Naive thymus-derived CD4-positive, alpha-beta T cell (primary cell): Measurements from ENCODE around the gene METTL16. TPM values are rescaled to one million over a fixed set of nuclear protein-coding genes. Genes with fewer than 3 reads are reported as not detected.
"Not testable (repeated sequence)": the region's sequence is repeated elsewhere in the genome, so short reads cannot be mapped to it uniquely, and the experiment has no call there.

Source experiments
- ATAC-seq: fragments of 150-1000 bp; cut with Tn5 transposase; 2 replicates; pipeline ENCODE4 v1.10.0; 2021; ENCODE audit warnings: mild to moderate bottlenecking, moderate library complexity
- CTCF ChIA-PET: fragments of 350-600 bp; sonication (Branson Sonifier 250); formaldehyde crosslinking; loops from one replicate; lab custom pipeline; 2021; ENCODE audit warnings: antibody characterized with exemption; lab: Charles Lee
- POLR2A ChIA-PET: fragments of 350-600 bp; sonication (Branson Sonifier 250); formaldehyde crosslinking; loops from one replicate; lab custom pipeline; 2021; ENCODE audit warnings: antibody characterized with exemption, inconsistent platforms; lab: Charles Lee
- DNase-seq, 9 donors: peaks; one replicate each; pipeline versions ENCODE4 v3.0.0 to v3.0.0-alpha.2; 2020 to 2022; ENCODE audit warnings: mixed read lengths in 1 of 9
- H3K27ac ChIP-seq: one replicate; pipeline ENCODE4 v1.7.0; 2013; ENCODE audit warnings: mild to moderate bottlenecking, low read depth, low read length, moderate library complexity
- H3K27me3 ChIP-seq, 2 donors: one replicate each; pipeline ENCODE4 v1.7.0; 2013; ENCODE audit warnings: low read length in 2 of 2, mild to moderate bottlenecking in 2 of 2, moderate library complexity in 2 of 2; ENCODE audit not compliant: control insufficient read depth in 2 of 2, insufficient read depth in 2 of 2
- H3K36me3 ChIP-seq, 3 experiments: 1 replicate in 2 of 3; 2 replicates in 1 of 3; pipeline ENCODE4 v1.7.0; 2013; ENCODE audit warnings: low read length in 3 of 3, mild to moderate bottlenecking in 3 of 3, moderate library complexity in 1 of 3; ENCODE audit not compliant: insufficient read depth in 3 of 3, control insufficient read depth in 2 of 3
- H3K4me1 ChIP-seq, 2 donors: one replicate each; pipeline ENCODE4 v1.7.0; 2013; ENCODE audit warnings: low read length in 2 of 2, mild to moderate bottlenecking in 2 of 2, moderate library complexity in 1 of 2; ENCODE audit not compliant: control insufficient read depth in 2 of 2, insufficient read depth in 2 of 2
- H3K4me3 ChIP-seq: 2 replicates; pipeline ENCODE4 v1.7.0; 2013; ENCODE audit warnings: mild to moderate bottlenecking, low read length
- H3K9me3 ChIP-seq, 3 experiments: 1 replicate in 2 of 3; 2 replicates in 1 of 3; pipeline ENCODE4 v1.7.0; 2013; ENCODE audit warnings: low read length in 3 of 3; ENCODE audit not compliant: control insufficient read depth in 2 of 3
- H3K27ac Mint-ChIP-seq, 9 donors: one replicate each; pipeline ENCODE4 v1.8.0; 2020 to 2022; ENCODE audit warnings: mixed read lengths in 9 of 9, mild to moderate bottlenecking in 8 of 9, moderate library complexity in 5 of 9, inconsistent platforms in 2 of 9
- H3K27me3 Mint-ChIP-seq, 5 donors: one replicate each; pipeline ENCODE4 v1.8.0; 2021 to 2022; ENCODE audit warnings: mixed read lengths in 5 of 5, mild to moderate bottlenecking in 1 of 5
- H3K36me3 Mint-ChIP-seq, 5 donors: one replicate each; pipeline ENCODE4 v1.8.0; 2020 to 2022; ENCODE audit warnings: mixed read lengths in 5 of 5, mild to moderate bottlenecking in 3 of 5, inconsistent platforms in 1 of 5
- H3K4me1 Mint-ChIP-seq, 7 donors: one replicate each; pipeline ENCODE4 v1.8.0; 2020 to 2022; ENCODE audit warnings: mixed read lengths in 7 of 7, mild to moderate bottlenecking in 3 of 7, inconsistent platforms in 1 of 7
- H3K4me3 Mint-ChIP-seq, 10 donors: one replicate each; pipeline ENCODE4 v1.8.0; 2020 to 2022; ENCODE audit warnings: mild to moderate bottlenecking in 10 of 10, mixed read lengths in 10 of 10, moderate library complexity in 6 of 10, inconsistent platforms in 2 of 10
- H3K9me3 Mint-ChIP-seq, 11 donors: one replicate each; pipeline ENCODE4 v1.8.0; 2020 to 2022; ENCODE audit warnings: mixed read lengths in 11 of 11, mild to moderate bottlenecking in 4 of 11, inconsistent platforms in 1 of 11, moderate library complexity in 1 of 11
- intact Hi-C, 2 donors: fragments of 100-400 bp; cut with micrococcal nuclease; formaldehyde crosslinking; loops; one replicate each; pipeline ENCODE4 v1.15.1; 2023
- polyA plus RNA-seq, 2 donors: library from polyadenylated mRNA; unstranded; fragments of 300-500 nt; fragmentation: Illumina TruSeq; gene quantifications; one replicate each; pipeline ENCODE4 v1.2.3, GENCODE V29; 2021
- total RNA-seq, 6 experiments: library from RNA in 5 of 6; stranded (reverse) in 5 of 6; gene quantifications; 1 replicate in 5 of 6; 2 replicates in 1 of 6; pipeline ENCODE4 v1.2.3 and lab custom pipeline; 2021 to 2026

The METTL16 gene
- total and polyA plus RNA-seq, 7 experiments from 2014 or later, result 21.0 to 67.7 (median 37.0) TPM

DNA sequence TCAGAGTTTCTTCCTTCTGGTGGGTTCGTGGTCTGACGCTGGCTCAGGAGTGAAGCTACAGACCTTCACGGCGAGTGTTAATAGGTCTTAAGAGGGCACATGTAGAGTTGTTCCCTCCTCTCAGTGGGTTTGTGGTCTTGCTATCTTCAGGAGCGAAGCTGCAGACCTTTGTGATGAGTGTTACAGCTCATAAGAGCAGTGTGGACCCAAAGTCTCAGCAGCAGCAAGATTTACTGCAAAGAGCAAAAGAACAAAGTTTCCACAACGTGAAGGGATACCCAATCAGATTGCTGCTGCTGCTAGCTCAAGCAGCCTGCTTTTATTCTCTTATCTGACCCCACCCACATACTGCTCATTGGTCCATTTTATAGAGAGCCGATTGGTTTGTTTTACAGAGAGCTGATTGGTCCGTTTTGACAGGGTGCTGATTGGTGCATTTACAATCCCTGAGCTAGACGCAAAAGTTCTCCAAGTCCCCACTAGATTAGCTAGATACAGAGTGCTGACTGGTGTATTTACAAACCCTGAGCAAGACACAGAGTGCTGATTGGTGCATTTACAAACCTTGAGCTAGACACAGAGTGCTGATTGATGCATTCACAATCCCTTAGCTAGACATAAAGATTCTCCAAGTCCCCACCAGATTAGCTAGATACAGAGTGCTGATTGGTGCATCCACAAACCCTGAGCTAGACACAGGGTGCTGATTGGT is 19.7 kb upstream of the METTL16 start:
- H3K9me3 ChIP-seq, POLR2A ChIA-PET, H3K9me3 Mint-ChIP-seq, H3K27me3 Mint-ChIP-seq, H3K27me3 ChIP-seq, H3K27ac ChIP-seq, CTCF ChIA-PET, H3K36me3 ChIP-seq, intact Hi-C loops, H3K4me1 ChIP-seq, H3K36me3 Mint-ChIP-seq, ATAC-seq: not testable (repeated sequence)
- DNase-seq, result peak in 5 of 9 donors; percentile 11 to 37 (median 29)
- Mint-ChIP-seq H3K27ac (peak overlapping the region in 6 of 9 donors; percentile 23 to 65 (median 53)), H3K4me1 (peaks cover 4 to 13% (median 9%) of the 10 kb centered on the region in 7 donors), H3K4me3 (peak overlapping the region in 9 of 10 donors; percentile 30 to 73 (median 60))
- H3K4me3 ChIP-seq, result peak overlapping the region; percentile 10

DNA sequence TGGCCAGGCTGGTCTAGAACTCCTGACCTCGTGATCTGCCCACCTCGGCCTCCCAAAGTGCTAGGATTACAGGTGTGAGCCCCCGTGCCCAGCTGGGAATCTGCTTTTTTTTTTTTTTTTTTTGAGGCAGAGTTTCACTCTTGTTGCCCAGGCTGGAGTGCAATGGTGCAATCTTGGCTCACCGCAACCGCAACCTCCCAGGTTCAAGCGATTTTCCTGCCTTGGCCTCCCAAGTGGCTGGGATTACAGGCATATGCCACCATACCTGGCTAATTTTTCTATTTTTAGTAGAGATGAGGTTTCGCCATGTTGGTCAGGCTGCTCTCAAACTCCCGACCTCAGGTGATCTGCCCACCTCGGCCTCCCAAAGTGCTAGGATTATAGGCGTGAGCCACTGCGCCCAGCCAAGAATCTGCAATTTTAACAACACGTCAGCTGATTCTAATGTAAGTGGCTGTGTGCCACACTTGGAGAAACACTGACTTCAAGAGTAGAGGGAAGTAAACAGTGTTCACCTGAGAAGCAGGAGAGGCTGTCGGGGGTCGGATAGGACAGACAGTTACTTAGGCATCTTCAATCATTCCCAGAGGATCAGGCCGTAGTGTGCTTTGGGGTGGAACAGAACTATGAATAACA is 10.2 kb upstream of the METTL16 start:
- ATAC-seq, H3K27me3 ChIP-seq, H3K36me3 Mint-ChIP-seq, H3K36me3 ChIP-seq, H3K4me1 Mint-ChIP-seq, H3K9me3 Mint-ChIP-seq, H3K27me3 Mint-ChIP-seq, H3K27ac ChIP-seq, H3K27ac Mint-ChIP-seq, H3K4me1 ChIP-seq, intact Hi-C loops, H3K9me3 ChIP-seq, CTCF ChIA-PET, H3K4me3 ChIP-seq, H3K4me3 Mint-ChIP-seq, DNase-seq: not testable (repeated sequence)
- POLR2A ChIA-PET, result interaction anchor here (0.5 kb wide), 1 partner anchor 201 kb away, joined by 3 read pairs; no protein-coding TSS in a partner anchor

DNA sequence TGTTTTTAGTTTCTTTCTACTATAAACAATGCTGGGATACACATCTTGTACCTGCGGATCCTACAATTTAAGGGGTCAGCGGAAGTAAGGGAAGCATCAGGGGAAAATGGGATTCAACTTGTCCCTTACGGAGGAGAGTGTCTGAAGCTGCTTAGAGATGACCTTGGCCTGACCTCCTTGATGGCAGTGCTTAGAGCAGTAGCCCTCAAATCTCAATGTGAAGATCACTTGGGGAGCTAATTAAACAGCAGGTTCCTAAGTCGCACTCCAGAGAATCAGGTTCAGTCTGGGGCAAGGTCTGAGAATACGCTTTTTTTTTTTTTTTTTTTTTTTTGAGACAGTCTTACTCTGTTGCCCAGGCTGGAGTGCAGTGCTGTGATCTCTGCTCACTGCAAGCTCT is 9.6 kb upstream of the METTL16 start:
- Histone ChIP-seq H3K27me3 (no peaks in the 10 kb centered on the region), H3K27ac (no peak overlapping the region), H3K9me3 (no peaks in the 10 kb centered on the region), H3K36me3 (no peaks in the 10 kb centered on the region), H3K4me1 (no peaks in the 10 kb centered on the region), H3K4me3 (no peak overlapping the region)
- no peaks in the 10 kb centered on the region for H3K36me3 Mint-ChIP-seq
- CTCF ChIA-PET, result no interaction called here
- no peak overlapping the region for H3K27ac Mint-ChIP-seq
- peaks cover 0 to 4% (median 0%) of the 10 kb centered on the region in 5 donors for H3K27me3 Mint-ChIP-seq
- no peak overlapping the region for H3K4me3 Mint-ChIP-seq
- H3K4me1 Mint-ChIP-seq, result peaks cover 0 to 3% (median 0%) of the 10 kb centered on the region in 7 donors
- ATAC-seq, result no peak
- intact Hi-C loops, result no loop called here
- DNase-seq, result no peak
- POLR2A ChIA-PET, result interaction anchor here (0.5 kb wide), 1 partner anchor 200 kb away, joined by 3 read pairs; no protein-coding TSS in a partner anchor
- no peaks in the 10 kb centered on the region for H3K9me3 Mint-ChIP-seq

DNA sequence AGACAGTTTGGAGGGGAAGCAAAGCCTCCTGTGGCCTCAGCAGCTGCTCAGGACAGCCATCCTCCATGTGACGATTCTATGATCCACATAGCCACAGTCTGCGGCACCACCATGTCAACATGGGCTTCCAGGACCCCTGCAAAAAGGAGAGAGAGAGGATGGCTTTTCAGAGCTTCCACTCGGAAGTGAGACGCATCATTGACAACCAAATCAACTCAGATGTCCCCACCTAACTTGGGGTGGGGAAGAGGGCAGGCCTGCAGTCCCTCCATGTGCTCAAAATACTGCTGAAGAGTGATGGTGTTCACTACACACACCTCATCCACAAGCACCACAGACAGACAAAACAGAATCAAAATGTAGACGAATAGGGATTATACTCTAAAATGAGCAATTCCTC is 5.9 kb upstream of the METTL16 start:
- intact Hi-C loops, result no loop called here

DNA sequence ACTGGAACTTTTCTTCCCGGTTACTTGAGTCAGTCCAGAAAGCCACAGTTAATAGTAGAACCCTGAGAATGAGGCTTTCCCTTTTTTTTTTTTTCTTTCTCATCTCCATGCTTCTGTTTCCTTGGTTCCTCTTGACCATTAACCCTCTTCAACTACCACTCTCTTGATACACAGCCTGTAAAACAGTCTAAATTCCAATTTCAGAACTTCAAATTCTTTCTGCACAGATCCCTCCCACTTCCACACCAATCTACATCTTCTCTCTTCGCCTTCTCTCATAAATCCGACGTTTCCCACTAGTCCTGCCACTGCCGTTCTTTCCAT is 588 bp downstream of the METTL16 start:
- H3K27ac ChIP-seq, result peak overlapping the region; percentile 89
- Mint-ChIP-seq H3K36me3 (peaks cover 4 to 13% (median 13%) of the 10 kb centered on the region in 5 donors), H3K27ac (no peak overlapping the region), H3K9me3 (no peaks in the 10 kb centered on the region), H3K4me3 (no peak overlapping the region), H3K27me3 (no peaks in the 10 kb centered on the region), H3K4me1 (peaks cover 14 to 22% (median 15%) of the 10 kb centered on the region in 7 donors)
- no peaks in the 10 kb centered on the region for H3K27me3 ChIP-seq
- ATAC-seq (no peak), DNase-seq (no peak)
- H3K9me3 ChIP-seq, result no peaks in the 10 kb centered on the region
- CTCF ChIA-PET, result no interaction called here
- intact Hi-C loops, result loop anchor here (1.0 to 5.0 kb wide), 6 partner anchors 82 to 1856 kb away; partner anchors contain the start of genes CLUH (in 2 of the 2), MNT (in 2 of the 2), PAFAH1B1 (in 2 of the 2) and UBE2G1 (in 1 of the 2)
- peaks cover 9 to 14% of the 10 kb centered on the region in 2 donors for H3K4me1 ChIP-seq
- no peaks in the 10 kb centered on the region for H3K36me3 ChIP-seq
- POLR2A ChIA-PET, result interaction anchor here (0.6 to 2.4 kb wide), 16 partner anchors 21 to 862 kb away, joined by 3 to 10 read pairs (median 4); partner anchors contain the start of genes PAFAH1B1 and RILP
- peak overlapping the region; percentile 74 for H3K4me3 ChIP-seq

More for the DNA sequence above, 5.9 kb upstream of the METTL16 start:
- Mint-ChIP-seq H3K4me1 (peaks cover 0 to 4% (median 2%) of the 10 kb centered on the region in 7 donors), H3K27ac (no peak overlapping the region), H3K4me3 (no peak overlapping the region), H3K9me3 (no peaks in the 10 kb centered on the region), H3K27me3 (peaks cover 0 to 4% (median 0%) of the 10 kb centered on the region in 5 donors), H3K36me3 (no peaks in the 10 kb centered on the region)
- POLR2A ChIA-PET, result no interaction called here
- H3K27ac ChIP-seq, result no peak overlapping the region
- CTCF ChIA-PET, result no interaction called here
- no peaks in the 10 kb centered on the region for H3K36me3 ChIP-seq
- H3K9me3 ChIP-seq, result no peaks in the 10 kb centered on the region
- no peaks in the 10 kb centered on the region for H3K27me3 ChIP-seq
- H3K4me3 ChIP-seq, result no peak overlapping the region
- DNase-seq, result no peak
- no peaks in the 10 kb centered on the region for H3K4me1 ChIP-seq
- ATAC-seq, result no peak

DNA sequence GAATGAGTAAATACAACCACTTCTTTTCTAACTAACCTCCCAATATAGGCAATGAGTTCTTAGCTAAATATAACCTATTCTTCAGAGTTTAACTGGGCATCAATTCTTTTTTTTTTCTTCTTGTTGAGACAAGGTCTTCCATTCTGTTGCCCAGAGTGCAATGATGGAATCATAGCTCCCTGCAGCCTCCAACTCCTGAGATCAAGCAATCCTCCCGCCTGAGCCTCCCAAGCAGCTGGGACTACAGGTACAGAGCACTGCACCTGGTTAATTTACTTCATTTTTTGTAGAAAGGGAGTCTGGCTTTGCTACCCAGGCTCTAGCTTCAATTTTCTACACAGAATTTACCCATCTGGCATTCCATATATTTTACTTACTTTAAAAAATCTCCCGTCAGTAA is 1.1 kb downstream of the METTL16 start:
- Histone ChIP-seq H3K9me3 (no peaks in the 10 kb centered on the region), H3K27ac (peak overlapping the region; percentile 89), H3K36me3 (no peaks in the 10 kb centered on the region), H3K27me3 (no peaks in the 10 kb centered on the region), H3K4me3 (peak overlapping the region; percentile 74), H3K4me1 (peaks cover 9 to 14% of the 10 kb centered on the region in 2 donors)
- POLR2A ChIA-PET, result interaction anchor here (0.8 to 2.4 kb wide), 10 partner anchors 26 to 721 kb away, joined by 3 to 10 read pairs (median 4); partner anchors contain the start of gene PAFAH1B1
- ATAC-seq (no peak), DNase-seq (no peak)
- Mint-ChIP-seq H3K27ac (peak overlapping the region in 4 of 9 donors; percentile 43 to 89 (median 68)), H3K9me3 (no peaks in the 10 kb centered on the region), H3K27me3 (no peaks in the 10 kb centered on the region), H3K4me1 (peaks cover 19 to 28% (median 21%) of the 10 kb centered on the region in 7 donors), H3K4me3 (no peak overlapping the region), H3K36me3 (peaks cover 4 to 18% (median 18%) of the 10 kb centered on the region in 5 donors)
- intact Hi-C loops, result loop anchor here in 1 of 2 donors (2.0 to 5.0 kb wide), 3 partner anchors 108 to 1857 kb away; partner anchors contain the start of genes MNT and UBE2G1
- CTCF ChIA-PET, result interaction anchor here (0.8 to 1.0 kb wide), 2 partner anchors 12 to 164 kb away, joined by 3 read pairs; no protein-coding TSS in a partner anchor
